ENCODE data around the gene RUNX3. TPM values are rescaled to one million over a fixed set of nuclear protein-coding genes. Genes with fewer than 3 reads are reported as not detected.

The RUNX3 gene
- total RNA-seq, 1 experiment from 2014 or later = 3.7 TPM

DNA sequence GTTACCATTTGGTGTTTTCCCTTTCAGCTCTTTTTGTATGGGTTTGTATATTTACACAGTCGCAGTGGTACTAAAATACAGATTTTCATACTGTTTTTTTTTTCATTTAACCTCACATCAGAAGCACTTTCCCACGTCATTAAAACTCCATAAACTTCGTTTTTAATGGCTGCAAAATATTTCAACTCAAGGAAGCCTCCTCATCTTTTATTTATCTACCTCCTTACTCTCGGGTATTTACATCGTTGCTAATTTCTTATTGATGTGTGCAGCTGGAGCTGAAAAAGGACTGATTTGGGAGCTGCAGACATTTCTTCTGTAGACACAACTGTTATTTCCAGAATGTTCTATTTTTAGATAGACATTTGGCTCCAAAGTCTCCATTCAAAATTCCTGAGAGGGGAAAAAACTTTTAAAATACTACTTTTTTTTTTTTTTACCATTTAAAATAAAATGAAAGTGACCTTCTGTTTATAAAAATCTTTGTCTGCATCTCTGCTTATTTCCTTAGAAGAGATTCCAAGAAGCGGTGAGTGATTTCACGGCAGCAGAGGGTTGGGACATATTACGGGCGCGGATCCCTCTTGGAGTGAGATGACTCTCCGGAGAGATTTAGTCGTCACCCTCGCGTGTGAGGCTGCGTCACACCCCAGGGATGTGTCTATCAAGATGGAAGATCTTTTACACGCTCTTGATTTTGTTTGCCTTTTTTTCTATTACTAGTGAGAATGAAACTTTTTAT lies 10.1 kb downstream of the RUNX3 start:
- no peaks in the 10 kb centered on the region for H3K9me2 ChIP-seq (replicated peaks; ENCODE audit: low read length)
- peaks cover 7% of the 10 kb centered on the region; the same call in 1 of the 2 replicates for H3K27me3 ChIP-seq (ENCODE audit: low read length)
- BruUV-seq (replicated peaks) = no TSS peak
- H3K9ac ChIP-seq (ENCODE audit: low read length) = no peak overlapping the region
- H3K36me3 ChIP-seq (ENCODE audit: low read depth, low read length) = no peaks in the 10 kb centered on the region
- no peak for ATAC-seq
- H3K4me1 ChIP-seq (ENCODE audit: insufficient read depth, low read length) = no peaks in the 10 kb centered on the region
- no peaks in the 10 kb centered on the region for H3K79me2 ChIP-seq (ENCODE audit: low read length)
- 0 out of 2 replicates have a peak overlapping the region, but pooled peaks have one; percentile 16 for H3K4me2 ChIP-seq (ENCODE audit: low read length)
- H2AFZ ChIP-seq (ENCODE audit: low read length) = no peak overlapping the region
- H3K9me3 ChIP-seq (ENCODE audit: low read length) = no peaks in the 10 kb centered on the region
- H3F3A ChIP-seq (ENCODE audit: low read length, unreplicated experiment) = no peaks in the 10 kb centered on the region
- intact Hi-C loops (cut with micrococcal nuclease) = no loop called here
- CTCF ChIA-PET = no interaction called here
- no peak for DNase-seq
- POLR2A ChIA-PET (ENCODE audit: unreplicated experiment) = no interaction called here
- H4K20me1 ChIP-seq (ENCODE audit: low read length) = no peaks in the 10 kb centered on the region
- TF ChIP-seq, protein P1, sequence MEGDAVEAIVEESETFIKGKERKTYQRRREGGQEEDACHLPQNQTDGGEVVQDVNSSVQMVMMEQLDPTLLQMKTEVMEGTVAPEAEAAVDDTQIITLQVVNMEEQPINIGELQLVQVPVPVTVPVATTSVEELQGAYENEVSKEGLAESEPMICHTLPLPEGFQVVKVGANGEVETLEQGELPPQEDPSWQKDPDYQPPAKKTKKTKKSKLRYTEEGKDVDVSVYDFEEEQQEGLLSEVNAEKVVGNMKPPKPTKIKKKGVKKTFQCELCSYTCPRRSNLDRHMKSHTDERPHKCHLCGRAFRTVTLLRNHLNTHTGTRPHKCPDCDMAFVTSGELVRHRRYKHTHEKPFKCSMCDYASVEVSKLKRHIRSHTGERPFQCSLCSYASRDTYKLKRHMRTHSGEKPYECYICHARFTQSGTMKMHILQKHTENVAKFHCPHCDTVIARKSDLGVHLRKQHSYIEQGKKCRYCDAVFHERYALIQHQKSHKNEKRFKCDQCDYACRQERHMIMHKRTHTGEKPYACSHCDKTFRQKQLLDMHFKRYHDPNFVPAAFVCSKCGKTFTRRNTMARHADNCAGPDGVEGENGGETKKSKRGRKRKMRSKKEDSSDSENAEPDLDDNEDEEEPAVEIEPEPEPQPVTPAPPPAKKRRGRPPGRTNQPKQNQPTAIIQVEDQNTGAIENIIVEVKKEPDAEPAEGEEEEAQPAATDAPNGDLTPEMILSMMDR (conservative IDR thresholded peaks at IDR 0.05; ENCODE audit: low read depth, low read length) = no peak
- TF ChIP-seq EZH2 (IDR thresholded peaks at IDR 0.05; ENCODE audit: low read length, unreplicated experiment) (no peak), EZH2phosphoT487 (IDR thresholded peaks at IDR 0.05; ENCODE audit: borderline replicate concordance, low read length) (no peak)
- H3K27ac ChIP-seq (ENCODE audit: low read length) = no peak overlapping the region
- H3K4me3 ChIP-seq (ENCODE audit: low read length) = no peak overlapping the region

DNA sequence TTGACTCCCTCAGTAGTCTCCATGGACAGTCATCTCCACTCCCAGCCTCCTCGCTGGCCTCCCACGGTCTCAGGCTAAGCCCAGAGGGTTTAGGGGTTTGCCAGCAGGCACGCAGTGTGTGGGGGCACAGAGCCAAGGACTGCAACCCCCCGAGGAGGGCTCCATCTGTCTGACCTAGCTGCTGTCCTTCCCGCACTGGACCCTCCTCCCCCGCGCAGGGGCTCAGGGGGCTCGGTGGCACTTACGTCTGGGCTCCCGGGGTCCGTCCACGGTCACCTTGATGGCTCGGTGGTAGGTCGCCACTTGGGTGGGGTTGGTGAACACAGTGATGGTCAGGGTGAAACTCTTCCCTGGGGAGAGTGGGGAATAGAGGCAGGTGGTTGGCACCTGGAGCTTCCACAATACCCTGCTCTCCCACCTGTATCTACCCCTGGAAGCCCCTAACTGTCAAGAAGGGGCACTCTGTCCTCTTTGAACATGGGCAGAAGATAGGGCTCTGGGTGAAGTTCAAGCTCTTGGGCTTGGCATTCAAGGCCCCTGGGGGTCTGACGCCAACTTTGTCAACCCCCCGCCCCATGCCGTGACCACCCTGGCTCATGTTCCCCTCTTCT lies 11.0 kb downstream of the RUNX3 start:
- H3K4me3 ChIP-seq (ENCODE audit: low read length) = no peak overlapping the region
- CTCF ChIA-PET = interaction anchor here (0.6 kb wide), 1 partner anchor 182 kb away, joined by 3 read pairs; no protein-coding TSS in a partner anchor
- BruUV-seq (replicated peaks) = no TSS peak
- ATAC-seq = no peak
- DNase-seq = no peak
- H3K79me2 ChIP-seq (ENCODE audit: low read length) = no peaks in the 10 kb centered on the region
- no peaks in the 10 kb centered on the region for H3K9me3 ChIP-seq (ENCODE audit: low read length)
- intact Hi-C loops (cut with micrococcal nuclease) = no loop called here
- H3K9ac ChIP-seq (ENCODE audit: low read length) = no peak overlapping the region
- H3K27ac ChIP-seq (ENCODE audit: low read length) = no peak overlapping the region
- H3K27me3 ChIP-seq (ENCODE audit: low read length) = no peaks in the 10 kb centered on the region
- H3F3A ChIP-seq (ENCODE audit: low read length, unreplicated experiment) = no peaks in the 10 kb centered on the region
- no peaks in the 10 kb centered on the region for H3K36me3 ChIP-seq (ENCODE audit: low read depth, low read length)
- H3K4me1 ChIP-seq (ENCODE audit: insufficient read depth, low read length) = no peaks in the 10 kb centered on the region
- POLR2A ChIA-PET (ENCODE audit: unreplicated experiment) = interaction anchor here (0.6 kb wide), 2 partner anchors 174 to 1509 kb away, joined by 3 read pairs; no protein-coding TSS in a partner anchor
- H4K20me1 ChIP-seq (ENCODE audit: low read length) = no peaks in the 10 kb centered on the region
- H2AFZ ChIP-seq (ENCODE audit: low read length) = no peak overlapping the region
- H3K4me2 ChIP-seq (ENCODE audit: low read length) = no peak overlapping the region
- no peaks in the 10 kb centered on the region for H3K9me2 ChIP-seq (replicated peaks; ENCODE audit: low read length)
- TF ChIP-seq EZH2 (IDR thresholded peaks at IDR 0.05; ENCODE audit: low read length, unreplicated experiment) (no peak), EZH2phosphoT487 (IDR thresholded peaks at IDR 0.05; ENCODE audit: borderline replicate concordance, low read length) (no peak)
- TF ChIP-seq, protein P1 (conservative IDR thresholded peaks at IDR 0.05; ENCODE audit: low read depth, low read length) = no peak

DNA sequence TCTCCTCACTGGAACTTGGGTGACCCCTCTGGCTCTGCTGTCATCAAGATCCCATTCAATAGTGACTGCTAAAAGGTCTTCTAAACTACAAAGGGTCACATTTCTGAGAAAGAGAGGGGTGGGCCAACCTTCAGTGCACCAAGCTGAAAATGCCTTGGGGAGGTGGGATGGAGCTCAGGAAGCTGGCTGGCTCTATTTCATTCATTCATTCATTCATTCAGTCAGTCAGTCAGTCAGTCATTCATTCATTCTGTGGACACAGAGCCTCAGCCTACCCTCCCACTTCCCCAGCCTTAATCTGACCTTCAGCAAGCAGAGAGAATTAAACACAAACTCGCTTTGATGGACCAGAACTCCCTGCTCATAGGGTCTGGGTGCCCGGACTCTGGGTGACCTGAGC lies 11.7 kb downstream of the RUNX3 start:
- Histone ChIP-seq H3K36me3 (ENCODE audit: low read depth, low read length) (no peaks in the 10 kb centered on the region), H3K9me2 (replicated peaks; ENCODE audit: low read length) (no peaks in the 10 kb centered on the region), H3F3A (ENCODE audit: low read length, unreplicated experiment) (no peaks in the 10 kb centered on the region), H3K27me3 (ENCODE audit: low read length) (no peaks in the 10 kb centered on the region), H3K4me1 (ENCODE audit: insufficient read depth, low read length) (no peaks in the 10 kb centered on the region), H4K20me1 (ENCODE audit: low read length) (no peaks in the 10 kb centered on the region), H3K27ac (ENCODE audit: low read length) (no peak overlapping the region), H3K4me3 (ENCODE audit: low read length) (no peak overlapping the region), H3K4me2 (ENCODE audit: low read length) (no peak overlapping the region), H2AFZ (ENCODE audit: low read length) (no peak overlapping the region), H3K79me2 (ENCODE audit: low read length) (no peaks in the 10 kb centered on the region), H3K9ac (ENCODE audit: low read length) (no peak overlapping the region), H3K9me3 (ENCODE audit: low read length) (no peaks in the 10 kb centered on the region)
- no TSS peak for BruUV-seq (replicated peaks)
- DNase-seq (no peak), ATAC-seq (no peak)
- TF ChIP-seq EZH2 (IDR thresholded peaks at IDR 0.05; ENCODE audit: low read length, unreplicated experiment) (no peak), EZH2phosphoT487 (IDR thresholded peaks at IDR 0.05; ENCODE audit: borderline replicate concordance, low read length) (no peak)
- TF ChIP-seq, protein P1 (conservative IDR thresholded peaks at IDR 0.05; ENCODE audit: low read depth, low read length) = no peak
- CTCF ChIA-PET = no interaction called here
- POLR2A ChIA-PET (ENCODE audit: unreplicated experiment) = interaction anchor here (0.6 kb wide), 1 partner anchor 174 kb away, joined by 3 read pairs; no protein-coding TSS in a partner anchor
- intact Hi-C loops (cut with micrococcal nuclease) = no loop called here
